HepG2 (cell line): Measurements from ENCODE around the gene SEMA7A. TPM values are rescaled to one million over a fixed set of nuclear protein-coding genes. Genes with fewer than 3 reads are reported as not detected.

Experiments used
- ATAC-seq: fragments of 200-7000 bp; cut with Tn5 transposase; 3 replicates; pipeline ENCODE4 v1.9.1; 2020; ENCODE audit warnings: mild to moderate bottlenecking, moderate library complexity
- BruUV-seq: library from RNA; stranded (reverse); fragments of 400-500 nt; replicated peaks from 2 replicates; lab custom pipeline; 2021; lab: Mats Ljungman, UMichigan
- CTCF ChIA-PET: fragments of 300-600 bp; formaldehyde crosslinking; extraction: SDS; loops from one replicate; lab custom pipeline; 2021; ENCODE audit warnings: low total read pairs, inconsistent platforms, low intra/inter-chr PET ratio; lab: Yijun Ruan, JAX
- POLR2A ChIA-PET: fragments of 350-600 bp; sonication (Branson Sonifier 250); formaldehyde crosslinking; loops from one replicate; lab custom pipeline; 2020; ENCODE audit warnings: antibody characterized with exemption, inconsistent platforms; lab: Yijun Ruan, JAX
- DNase-seq: peaks from one replicate; pipeline ENCODE4 v3.0.0-alpha.2; 2015; ENCODE audit warnings: low spot score
- FAIRE-seq: peaks from 3 replicates; lab custom pipeline; 2011; peaks lifted over from hg19 to GRCh38; lab: Jason Lieb, UNC
- H2AFZ ChIP-seq: one replicate; pipeline ENCODE4 v1.6.1; 2011; ENCODE audit warnings: low read length, inconsistent platforms
- H3K27ac ChIP-seq: fragments of 300-600 bp; 3 replicates; pipeline ENCODE4 v1.8.0; 2011; ENCODE audit warnings: mixed run types, mild to moderate bottlenecking, mixed read lengths, low read length, inconsistent platforms; ENCODE audit not compliant: insufficient read depth; ENCODE audit errors: extremely low read length
- H3K27me3 ChIP-seq, 2 experiments: fragments of 200-600 bp in 1 of 2; 2 replicates in 1 of 2; 3 replicates in 1 of 2; pipeline versions ENCODE4 v1.6.0 to v1.8.0; 2011; ENCODE audit warnings: low read length in 2 of 2, mild to moderate bottlenecking in 2 of 2, moderate library complexity in 2 of 2, inconsistent platforms in 1 of 2; ENCODE audit not compliant: insufficient read depth in 2 of 2, control insufficient read depth in 1 of 2
- H3K36me3 ChIP-seq, 2 experiments: fragments of 200-600 bp in 1 of 2; replicated peaks in 1 of 2; 2 replicates in 1 of 2; 3 replicates in 1 of 2; pipeline versions ENCODE4 v1.5.1 to v1.8.0; 2011; ENCODE audit warnings: low read length in 2 of 2, inconsistent platforms in 1 of 2; ENCODE audit not compliant: insufficient read depth in 2 of 2, control insufficient read depth in 1 of 2
- H3K4me1 ChIP-seq: 2 replicates; pipeline ENCODE4 v1.5.1; 2012; ENCODE audit warnings: low read length, inconsistent platforms; ENCODE audit not compliant: insufficient read depth
- H3K4me2 ChIP-seq: 2 replicates; pipeline ENCODE4 v1.6.0; 2011; ENCODE audit warnings: low read depth, low read length, inconsistent platforms
- H3K4me3 ChIP-seq, 3 experiments: fragments of 200-600 bp in 1 of 3; sonication (generic), shearing (Covaris generic) in 1 of 3; replicated peaks in 1 of 3; 2 replicates each; pipeline ENCODE4 v1.5.1; 2011 to 2016; ENCODE audit warnings: low read length in 3 of 3, inconsistent platforms in 2 of 3, low read depth in 2 of 3, mild to moderate bottlenecking in 2 of 3, control low read depth in 1 of 3, mixed read lengths in 1 of 3; ENCODE audit not compliant: insufficient read depth in 1 of 3
- H3K79me2 ChIP-seq: one replicate; pipeline ENCODE4 v1.6.1; 2011; ENCODE audit warnings: low read length, inconsistent platforms; ENCODE audit not compliant: insufficient read depth
- H3K9ac ChIP-seq: 2 replicates; pipeline ENCODE4 v1.6.0; 2011; ENCODE audit warnings: mild to moderate bottlenecking, low read depth, low read length, inconsistent platforms; ENCODE audit not compliant: insufficient read depth
- H3K9me3 ChIP-seq: 2 replicates; pipeline ENCODE4 v1.5.1; 2012; ENCODE audit warnings: mild to moderate bottlenecking, low read length
- H4K20me1 ChIP-seq: 2 replicates; pipeline ENCODE4 v1.6.0; 2011; ENCODE audit warnings: inconsistent platforms, mild to moderate bottlenecking, low read length, moderate library complexity; ENCODE audit not compliant: insufficient read depth
- CAMTA2 ChIP-seq: sonication (generic); formaldehyde crosslinking; IDR thresholded peaks from 2 replicates; pipeline ENCODE4 v1.4.0; 2020; ENCODE audit warnings: mild to moderate bottlenecking, missing genetic modification reagents, borderline replicate concordance
- CREB1 ChIP-seq, 2 experiments: fragments of 450-650 bp in 1 of 2; IDR thresholded peaks; 2 replicates each; pipeline ENCODE4 v1.6.1; 2016 to 2017; ENCODE audit warnings: control low read depth in 1 of 2, mild to moderate bottlenecking in 1 of 2, missing compliant biosample characterization in 1 of 2, missing genetic modification characterization in 1 of 2
- FIP1L1 ChIP-seq: fragments of 200-400 bp; formaldehyde crosslinking; IDR thresholded peaks from 2 replicates; pipeline ENCODE4 v1.6.1; 2018; ENCODE audit warnings: low read depth, mild to moderate bottlenecking, low read length, moderate library complexity, borderline replicate concordance; ENCODE audit not compliant: insufficient read depth
- HCFC1 ChIP-seq: fragments of 150-350 bp; IDR thresholded peaks from 2 replicates; pipeline ENCODE4 v1.6.1; 2014; ENCODE audit warnings: low read depth, low read length
- PHF20 ChIP-seq: sonication (generic); formaldehyde crosslinking; IDR thresholded peaks from 2 replicates; pipeline ENCODE4 v1.5.0; 2020; ENCODE audit warnings: mild to moderate bottlenecking, missing genetic modification reagents
- RXRA ChIP-seq: sonication (generic); formaldehyde crosslinking; IDR thresholded peaks from 2 replicates; pipeline ENCODE4 v1.5.1; 2020; ENCODE audit warnings: missing genetic modification reagents
- ZBTB34 ChIP-seq: sonication (generic); formaldehyde crosslinking; IDR thresholded peaks from 2 replicates; pipeline ENCODE4 v1.8.0; 2022; ENCODE audit warnings: mild to moderate bottlenecking, missing genetic modification reagents
- ZNF468 ChIP-seq: sonication (generic); formaldehyde crosslinking; IDR thresholded peaks from 2 replicates; pipeline ENCODE4 v1.8.0; 2022; ENCODE audit warnings: mild to moderate bottlenecking, moderate library complexity, missing genetic modification reagents
- ZNF546 ChIP-seq: sonication (generic); formaldehyde crosslinking; conservative IDR thresholded peaks from 2 replicates; pipeline ENCODE4 v1.8.1; 2023; ENCODE audit warnings: mild to moderate bottlenecking, missing genetic modification reagents
- ZNF616 ChIP-seq: sonication (generic); formaldehyde crosslinking; IDR thresholded peaks from 2 replicates; pipeline ENCODE4 v1.5.0; 2020; ENCODE audit warnings: low read depth, mild to moderate bottlenecking, missing genetic modification reagents
- WGBS: methylation state at CpG from one replicate; pipeline ENCODE4 v1.1.6; 2017; ENCODE audit warnings: low lambda C conversion rate; 5-methylcytosine and 5-hydroxymethylcytosine counted together
- in situ Hi-C: cut with HindIII; loops from 2 replicates; pipeline ENCODE4 v1.10.0; 2017; ENCODE audit warnings: low pct_unique_long_range_greater_than_20kb; ENCODE audit not compliant: extremely low pct_ligation_motif_present
- intact Hi-C: fragments of 100-400 bp; cut with micrococcal nuclease; formaldehyde crosslinking; loops from one replicate; pipeline ENCODE4 v1.10.0; 2022; ENCODE audit not compliant: unreplicated experiment
- polyA plus RNA-seq, 8 experiments: library from polyadenylated mRNA; depleted of rRNA in 3 of 8; stranded (reverse) in 7 of 8; unstranded in 1 of 8; fragments of >200 nt; fragmentation: Illumina TruSeq in 4 of 8; extraction: Trizol in 4 of 8; gene quantifications; 2 replicates each; pipeline versions ENCODE4 v1.2.1 to v1.2.3, GENCODE V29; 2011 to 2016; ENCODE audit warnings: low read depth in 4 of 8, missing spikeins in 1 of 8, mixed read lengths in 1 of 8; ENCODE audit not compliant: insufficient read depth in 1 of 8
- total RNA-seq, 5 experiments: library from RNA; depleted of rRNA; stranded (reverse); fragments of >200 nt; fragmentation: Illumina TruSeq; extraction: Trizol; gene quantifications; 2 replicates each; pipeline ENCODE4 v1.2.3, GENCODE V29; 2016; ENCODE audit warnings: low read depth in 1 of 5

The SEMA7A gene
- total and polyA plus RNA-seq, 2 of the 13 experiments (the other 11 are each of a cell fraction or from before 2014, with no cell fraction given): 9.0 to 15.8 TPM

- BruUV-seq: no TSS peak
- H3K79me2 ChIP-seq: peaks cover 34% of the 10 kb centered on the region
- H3K4me1 ChIP-seq: peaks cover 42% of the 10 kb centered on the region
- DNase-seq (no peak), FAIRE-seq (no peak), ATAC-seq (no peak)
- no peak overlapping the region for H3K4me3 ChIP-seq
- H3K9me3 ChIP-seq: no peaks in the 10 kb centered on the region
- no peaks in the 10 kb centered on the region for H3K27me3 ChIP-seq
- intact Hi-C loops (no loop called here), in situ Hi-C loops (no loop called here)
- H4K20me1 ChIP-seq: no peaks in the 10 kb centered on the region
- H3K4me2 ChIP-seq: no peak overlapping the region
- H2AFZ ChIP-seq: no peak overlapping the region
- H3K36me3 ChIP-seq: peaks cover 26 to 58% of the 10 kb centered on the region in 2 experiments
- CTCF ChIA-PET: no interaction called here
- H3K27ac ChIP-seq: no peak overlapping the region
- no peak for TF ChIP-seq ZBTB34 (CRISPR knock-in tag)
- no peak for TF ChIP-seq PHF20 (CRISPR knock-in tag)
- TF ChIP-seq ZNF546 (CRISPR knock-in tag): no peak
- no peak for TF ChIP-seq FIP1L1
- TF ChIP-seq ZNF468 (CRISPR knock-in tag): no peak
- TF ChIP-seq RXRA: no peak
- TF ChIP-seq CAMTA2: no peak
- no peak for TF ChIP-seq CREB1 (IDR thresholded peaks at IDR 0.05)
- TF ChIP-seq CREB1 (CRISPR knock-in tag; IDR thresholded peaks at IDR 0.05): no peak
- no peak for TF ChIP-seq HCFC1
- TF ChIP-seq ZNF616: no peak
- TF ChIP-seq, all 625 proteins: peak for 0
- 88% methylated on average over 8 of the region's 13 CpGs for WGBS
- no peak overlapping the region for H3K9ac ChIP-seq
- POLR2A ChIA-PET: no interaction called here
These were observed 16.5 kb downstream of the SEMA7A start for GRCh38 chr15:74417225-74417624.
